SK-N-SH treated with all-trans-retinoic acid at 6 μM for 48 hours (cell line): ENCODE measurements around the gene COL6A1.
A peak's percentile ranks its signal among the peaks of the same experiment; 100 is the strongest.

Experiments
- ATAC-seq: fragments of 200-7000 bp; cut with Tn5 transposase; 3 replicates; pipeline ENCODE4 v1.9.1; 2020; ENCODE audit warnings: mild to moderate bottlenecking, moderate library complexity
- ARNTL ChIP-seq: fragments of 450-650 bp; formaldehyde crosslinking; IDR thresholded peaks from 2 replicates; pipeline ENCODE4 v1.5.0; 2020; ENCODE audit warnings: low read depth, mild to moderate bottlenecking, moderate library complexity, borderline replicate concordance
- BACH2 ChIP-seq: fragments of 250-450 bp; sonication (Bioruptor Pico); IDR thresholded peaks from 2 replicates; pipeline ENCODE4 v1.9.0; 2021; ENCODE audit warnings: mild to moderate bottlenecking, borderline replicate concordance
- ESRRG ChIP-seq: fragments of 250-450 bp; sonication (Bioruptor Pico); IDR thresholded peaks from 2 replicates; pipeline ENCODE4 v1.6.1; 2021; ENCODE audit warnings: mild to moderate bottlenecking
- GLIS3 ChIP-seq: fragments of 250-450 bp; sonication (Bioruptor Pico); IDR thresholded peaks from 2 replicates; pipeline ENCODE4 v1.5.0; 2020; ENCODE audit warnings: mild to moderate bottlenecking, moderate library complexity
- OSR1 ChIP-seq: fragments of 250-450 bp; sonication (Bioruptor Pico); IDR thresholded peaks from 2 replicates; pipeline ENCODE4 v1.8.0; 2022; ENCODE audit warnings: moderate library complexity, mild to moderate bottlenecking, inconsistent platforms
- PPARA ChIP-seq: fragments of 250-450 bp; sonication (Bioruptor Pico); IDR thresholded peaks from 2 replicates; pipeline ENCODE4 v1.5.0; 2020; ENCODE audit warnings: mild to moderate bottlenecking, borderline replicate concordance
- RARB ChIP-seq: fragments of 250-450 bp; sonication (Bioruptor Pico); IDR thresholded peaks from 2 replicates; pipeline ENCODE4 v1.8.0; 2021; ENCODE audit warnings: mild to moderate bottlenecking, moderate library complexity
- SNAI2 ChIP-seq: fragments of 250-450 bp; sonication (Bioruptor Pico); IDR thresholded peaks from 2 replicates; pipeline ENCODE4 v1.5.0; 2020; ENCODE audit warnings: mild to moderate bottlenecking, moderate library complexity
- TCF4 ChIP-seq: fragments of 250-450 bp; sonication (Bioruptor Pico); IDR thresholded peaks from 2 replicates; pipeline ENCODE4 v1.8.0; 2021; ENCODE audit warnings: mild to moderate bottlenecking, moderate library complexity, borderline replicate concordance
- ZC3H10 ChIP-seq: fragments of 250-450 bp; sonication (Bioruptor Pico); IDR thresholded peaks from 2 replicates; pipeline ENCODE4 v1.5.1; 2021; ENCODE audit warnings: mild to moderate bottlenecking, moderate library complexity
- ZFP3 ChIP-seq: fragments of 250-450 bp; sonication (Bioruptor Pico); IDR thresholded peaks from 2 replicates; pipeline ENCODE4 v1.5.0; 2020; ENCODE audit warnings: mild to moderate bottlenecking, moderate library complexity
- ZFP30 ChIP-seq: fragments of 450-650 bp; formaldehyde crosslinking; IDR thresholded peaks from 2 replicates; pipeline ENCODE4 v1.5.0; 2022; ENCODE audit warnings: mild to moderate bottlenecking, moderate library complexity
- ZNF70 ChIP-seq: fragments of 450-650 bp; formaldehyde crosslinking; IDR thresholded peaks from 2 replicates; pipeline ENCODE4 v1.5.0; 2020; ENCODE audit warnings: mild to moderate bottlenecking, moderate library complexity
- ZNF8 ChIP-seq: fragments of 450-650 bp; formaldehyde crosslinking; IDR thresholded peaks from 2 replicates; pipeline ENCODE4 v1.5.0; 2020; ENCODE audit warnings: mild to moderate bottlenecking, moderate library complexity
- TF ChIP-seq, protein P1 (sequence below): fragments of 250-450 bp; sonication (Bioruptor Pico); IDR thresholded peaks from 2 replicates; pipeline ENCODE4 v1.5.1; 2021; ENCODE audit warnings: mild to moderate bottlenecking, moderate library complexity
- TF ChIP-seq, protein P2 (sequence below): fragments of 250-450 bp; sonication (Bioruptor Pico); IDR thresholded peaks from 2 replicates; pipeline ENCODE4 v1.8.0; 2020; ENCODE audit warnings: mild to moderate bottlenecking, moderate library complexity, borderline replicate concordance
- TF ChIP-seq, protein P3 (sequence below): fragments of 250-450 bp; sonication (Bioruptor Pico); IDR thresholded peaks from 2 replicates; pipeline ENCODE4 v1.8.0; 2021; ENCODE audit warnings: low read depth, mild to moderate bottlenecking, moderate library complexity, borderline replicate concordance
- TF ChIP-seq, protein P4 (sequence below): fragments of 250-450 bp; sonication (Bioruptor Pico); IDR thresholded peaks from 2 replicates; pipeline ENCODE4 v1.5.0; 2020; ENCODE audit warnings: mild to moderate bottlenecking, moderate library complexity
- TF ChIP-seq, protein P5 (sequence below): fragments of 250-450 bp; sonication (Bioruptor Pico); IDR thresholded peaks from 2 replicates; pipeline ENCODE4 v1.5.1; 2020; ENCODE audit warnings: low read depth, mild to moderate bottlenecking, moderate library complexity

Gene COL6A1, protein sequence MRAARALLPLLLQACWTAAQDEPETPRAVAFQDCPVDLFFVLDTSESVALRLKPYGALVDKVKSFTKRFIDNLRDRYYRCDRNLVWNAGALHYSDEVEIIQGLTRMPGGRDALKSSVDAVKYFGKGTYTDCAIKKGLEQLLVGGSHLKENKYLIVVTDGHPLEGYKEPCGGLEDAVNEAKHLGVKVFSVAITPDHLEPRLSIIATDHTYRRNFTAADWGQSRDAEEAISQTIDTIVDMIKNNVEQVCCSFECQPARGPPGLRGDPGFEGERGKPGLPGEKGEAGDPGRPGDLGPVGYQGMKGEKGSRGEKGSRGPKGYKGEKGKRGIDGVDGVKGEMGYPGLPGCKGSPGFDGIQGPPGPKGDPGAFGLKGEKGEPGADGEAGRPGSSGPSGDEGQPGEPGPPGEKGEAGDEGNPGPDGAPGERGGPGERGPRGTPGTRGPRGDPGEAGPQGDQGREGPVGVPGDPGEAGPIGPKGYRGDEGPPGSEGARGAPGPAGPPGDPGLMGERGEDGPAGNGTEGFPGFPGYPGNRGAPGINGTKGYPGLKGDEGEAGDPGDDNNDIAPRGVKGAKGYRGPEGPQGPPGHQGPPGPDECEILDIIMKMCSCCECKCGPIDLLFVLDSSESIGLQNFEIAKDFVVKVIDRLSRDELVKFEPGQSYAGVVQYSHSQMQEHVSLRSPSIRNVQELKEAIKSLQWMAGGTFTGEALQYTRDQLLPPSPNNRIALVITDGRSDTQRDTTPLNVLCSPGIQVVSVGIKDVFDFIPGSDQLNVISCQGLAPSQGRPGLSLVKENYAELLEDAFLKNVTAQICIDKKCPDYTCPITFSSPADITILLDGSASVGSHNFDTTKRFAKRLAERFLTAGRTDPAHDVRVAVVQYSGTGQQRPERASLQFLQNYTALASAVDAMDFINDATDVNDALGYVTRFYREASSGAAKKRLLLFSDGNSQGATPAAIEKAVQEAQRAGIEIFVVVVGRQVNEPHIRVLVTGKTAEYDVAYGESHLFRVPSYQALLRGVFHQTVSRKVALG

DNA sequence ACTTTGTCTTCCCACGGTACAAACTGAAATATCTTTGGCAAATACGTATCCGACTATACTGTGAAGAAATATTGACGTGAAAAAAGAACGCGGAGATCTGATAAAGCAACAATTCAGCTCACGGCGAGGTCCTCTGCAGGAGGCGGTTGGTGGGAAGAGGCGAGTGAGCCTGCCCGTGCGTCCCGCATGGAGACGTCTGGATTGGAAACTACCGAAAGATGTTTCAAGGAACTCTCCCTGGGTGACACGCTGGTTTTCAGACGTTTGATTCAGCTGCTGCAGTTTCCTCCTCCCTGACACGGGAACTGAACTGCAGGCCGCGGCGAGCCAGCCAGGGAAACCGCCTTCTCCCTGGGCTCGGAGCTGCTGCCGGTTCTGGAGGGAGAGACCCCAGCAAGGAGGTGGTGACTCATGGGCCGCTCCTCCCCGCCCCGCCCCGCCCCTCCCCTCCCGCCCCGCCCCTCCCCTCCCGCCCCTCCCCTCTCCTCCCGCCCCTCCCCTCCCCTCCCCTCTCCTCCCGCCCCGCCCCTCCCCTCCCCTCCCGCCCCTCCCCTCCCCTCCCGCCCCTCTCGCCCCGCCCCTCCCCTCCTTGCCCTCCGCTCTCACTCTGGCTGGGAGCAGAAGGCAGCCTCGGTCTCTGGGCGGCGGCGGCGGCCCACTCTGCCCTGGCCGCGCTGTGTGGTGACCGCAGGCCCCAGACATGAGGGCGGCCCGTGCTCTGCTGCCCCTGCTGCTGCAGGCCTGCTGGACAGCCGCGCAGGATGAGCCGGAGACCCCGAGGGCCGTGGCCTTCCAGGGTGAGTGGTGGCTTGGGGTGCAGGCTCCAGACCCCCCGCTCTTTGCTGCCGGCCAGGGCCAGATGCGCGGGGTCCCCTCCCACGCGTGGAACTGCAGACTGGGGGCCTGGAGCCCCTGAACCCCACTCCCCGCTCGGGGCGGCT lies at the start of gene COL6A1:
COL6A1 (plus strand) TSS at position 620 of the 941 bp plus-strand sequence; CDS start at position 701, 81 bp downstream.
- peak; percentile 81 for ATAC-seq
- TF ChIP-seq ARNTL (CRISPR knock-in tag), result no peak
- TF ChIP-seq ZNF70, result peak; percentile 66; the same call in 1 of the 2 replicates

GRCh38 chr21:45932922-45933502 lies 48.6 kb upstream of the COL6A1 start:
- no peak for TF ChIP-seq RARB
- TF ChIP-seq, protein P1, sequence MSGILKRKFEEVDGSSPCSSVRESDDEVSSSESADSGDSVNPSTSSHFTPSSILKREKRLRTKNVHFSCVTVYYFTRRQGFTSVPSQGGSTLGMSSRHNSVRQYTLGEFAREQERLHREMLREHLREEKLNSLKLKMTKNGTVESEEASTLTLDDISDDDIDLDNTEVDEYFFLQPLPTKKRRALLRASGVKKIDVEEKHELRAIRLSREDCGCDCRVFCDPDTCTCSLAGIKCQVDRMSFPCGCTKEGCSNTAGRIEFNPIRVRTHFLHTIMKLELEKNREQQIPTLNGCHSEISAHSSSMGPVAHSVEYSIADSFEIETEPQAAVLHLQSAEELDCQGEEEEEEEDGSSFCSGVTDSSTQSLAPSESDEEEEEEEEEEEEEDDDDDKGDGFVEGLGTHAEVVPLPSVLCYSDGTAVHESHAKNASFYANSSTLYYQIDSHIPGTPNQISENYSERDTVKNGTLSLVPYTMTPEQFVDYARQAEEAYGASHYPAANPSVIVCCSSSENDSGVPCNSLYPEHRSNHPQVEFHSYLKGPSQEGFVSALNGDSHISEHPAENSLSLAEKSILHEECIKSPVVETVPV (CRISPR knock-in tag), result no peak
- TF ChIP-seq ZFP30, result no peak
- no peak for TF ChIP-seq ZC3H10
- no peak for TF ChIP-seq SNAI2 (CRISPR knock-in tag)
- no peak for TF ChIP-seq BACH2 (CRISPR knock-in tag)
- TF ChIP-seq, all 23 proteins: peak for 0
- ATAC-seq, result no peak

DNA sequence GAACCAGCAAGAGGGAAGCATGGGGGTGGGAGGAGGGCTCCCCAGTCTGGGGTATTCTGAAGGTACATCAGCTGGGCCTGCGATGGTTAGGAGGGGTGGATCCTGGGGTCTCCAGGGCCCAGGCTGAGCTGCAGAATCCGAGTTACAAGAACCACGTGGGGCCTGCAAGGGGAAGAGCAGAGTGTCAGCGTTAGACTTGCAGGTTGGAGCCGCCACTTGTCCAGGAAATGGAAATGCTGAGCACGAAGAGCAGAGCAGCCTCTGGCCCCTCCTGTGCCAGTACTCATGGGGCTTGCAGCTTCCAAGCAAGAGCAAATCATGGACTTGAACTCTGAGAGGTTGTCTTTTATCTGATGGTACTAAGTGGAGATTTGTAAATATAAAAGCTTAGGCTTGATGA lies 47.5 kb upstream of the COL6A1 start:
- no peak for ATAC-seq
- TF ChIP-seq, protein P2, sequence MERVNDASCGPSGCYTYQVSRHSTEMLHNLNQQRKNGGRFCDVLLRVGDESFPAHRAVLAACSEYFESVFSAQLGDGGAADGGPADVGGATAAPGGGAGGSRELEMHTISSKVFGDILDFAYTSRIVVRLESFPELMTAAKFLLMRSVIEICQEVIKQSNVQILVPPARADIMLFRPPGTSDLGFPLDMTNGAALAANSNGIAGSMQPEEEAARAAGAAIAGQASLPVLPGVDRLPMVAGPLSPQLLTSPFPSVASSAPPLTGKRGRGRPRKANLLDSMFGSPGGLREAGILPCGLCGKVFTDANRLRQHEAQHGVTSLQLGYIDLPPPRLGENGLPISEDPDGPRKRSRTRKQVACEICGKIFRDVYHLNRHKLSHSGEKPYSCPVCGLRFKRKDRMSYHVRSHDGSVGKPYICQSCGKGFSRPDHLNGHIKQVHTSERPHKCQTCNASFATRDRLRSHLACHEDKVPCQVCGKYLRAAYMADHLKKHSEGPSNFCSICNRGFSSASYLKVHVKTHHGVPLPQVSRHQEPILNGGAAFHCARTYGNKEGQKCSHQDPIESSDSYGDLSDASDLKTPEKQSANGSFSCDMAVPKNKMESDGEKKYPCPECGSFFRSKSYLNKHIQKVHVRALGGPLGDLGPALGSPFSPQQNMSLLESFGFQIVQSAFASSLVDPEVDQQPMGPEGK (CRISPR knock-in tag), result no peak
- no peak for TF ChIP-seq ZC3H10
- TF ChIP-seq ZNF8 (CRISPR knock-in tag), result no peak
- TF ChIP-seq, protein P3, sequence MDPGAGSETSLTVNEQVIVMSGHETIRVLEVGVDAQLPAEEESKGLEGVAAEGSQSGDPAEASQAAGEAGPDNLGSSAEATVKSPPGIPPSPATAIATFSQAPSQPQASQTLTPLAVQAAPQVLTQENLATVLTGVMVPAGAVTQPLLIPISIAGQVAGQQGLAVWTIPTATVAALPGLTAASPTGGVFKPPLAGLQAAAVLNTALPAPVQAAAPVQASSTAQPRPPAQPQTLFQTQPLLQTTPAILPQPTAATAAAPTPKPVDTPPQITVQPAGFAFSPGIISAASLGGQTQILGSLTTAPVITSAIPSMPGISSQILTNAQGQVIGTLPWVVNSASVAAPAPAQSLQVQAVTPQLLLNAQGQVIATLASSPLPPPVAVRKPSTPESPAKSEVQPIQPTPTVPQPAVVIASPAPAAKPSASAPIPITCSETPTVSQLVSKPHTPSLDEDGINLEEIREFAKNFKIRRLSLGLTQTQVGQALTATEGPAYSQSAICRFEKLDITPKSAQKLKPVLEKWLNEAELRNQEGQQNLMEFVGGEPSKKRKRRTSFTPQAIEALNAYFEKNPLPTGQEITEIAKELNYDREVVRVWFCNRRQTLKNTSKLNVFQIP (CRISPR knock-in tag), result no peak
- TF ChIP-seq, protein P1 (CRISPR knock-in tag), result no peak
- TF ChIP-seq PPARA (CRISPR knock-in tag), result no peak
- TF ChIP-seq, protein P4, sequence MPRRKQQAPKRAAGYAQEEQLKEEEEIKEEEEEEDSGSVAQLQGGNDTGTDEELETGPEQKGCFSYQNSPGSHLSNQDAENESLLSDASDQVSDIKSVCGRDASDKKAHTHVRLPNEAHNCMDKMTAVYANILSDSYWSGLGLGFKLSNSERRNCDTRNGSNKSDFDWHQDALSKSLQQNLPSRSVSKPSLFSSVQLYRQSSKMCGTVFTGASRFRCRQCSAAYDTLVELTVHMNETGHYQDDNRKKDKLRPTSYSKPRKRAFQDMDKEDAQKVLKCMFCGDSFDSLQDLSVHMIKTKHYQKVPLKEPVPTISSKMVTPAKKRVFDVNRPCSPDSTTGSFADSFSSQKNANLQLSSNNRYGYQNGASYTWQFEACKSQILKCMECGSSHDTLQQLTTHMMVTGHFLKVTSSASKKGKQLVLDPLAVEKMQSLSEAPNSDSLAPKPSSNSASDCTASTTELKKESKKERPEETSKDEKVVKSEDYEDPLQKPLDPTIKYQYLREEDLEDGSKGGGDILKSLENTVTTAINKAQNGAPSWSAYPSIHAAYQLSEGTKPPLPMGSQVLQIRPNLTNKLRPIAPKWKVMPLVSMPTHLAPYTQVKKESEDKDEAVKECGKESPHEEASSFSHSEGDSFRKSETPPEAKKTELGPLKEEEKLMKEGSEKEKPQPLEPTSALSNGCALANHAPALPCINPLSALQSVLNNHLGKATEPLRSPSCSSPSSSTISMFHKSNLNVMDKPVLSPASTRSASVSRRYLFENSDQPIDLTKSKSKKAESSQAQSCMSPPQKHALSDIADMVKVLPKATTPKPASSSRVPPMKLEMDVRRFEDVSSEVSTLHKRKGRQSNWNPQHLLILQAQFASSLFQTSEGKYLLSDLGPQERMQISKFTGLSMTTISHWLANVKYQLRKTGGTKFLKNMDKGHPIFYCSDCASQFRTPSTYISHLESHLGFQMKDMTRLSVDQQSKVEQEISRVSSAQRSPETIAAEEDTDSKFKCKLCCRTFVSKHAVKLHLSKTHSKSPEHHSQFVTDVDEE (CRISPR knock-in tag), result no peak
- no peak for TF ChIP-seq GLIS3
- TF ChIP-seq, protein P5, sequence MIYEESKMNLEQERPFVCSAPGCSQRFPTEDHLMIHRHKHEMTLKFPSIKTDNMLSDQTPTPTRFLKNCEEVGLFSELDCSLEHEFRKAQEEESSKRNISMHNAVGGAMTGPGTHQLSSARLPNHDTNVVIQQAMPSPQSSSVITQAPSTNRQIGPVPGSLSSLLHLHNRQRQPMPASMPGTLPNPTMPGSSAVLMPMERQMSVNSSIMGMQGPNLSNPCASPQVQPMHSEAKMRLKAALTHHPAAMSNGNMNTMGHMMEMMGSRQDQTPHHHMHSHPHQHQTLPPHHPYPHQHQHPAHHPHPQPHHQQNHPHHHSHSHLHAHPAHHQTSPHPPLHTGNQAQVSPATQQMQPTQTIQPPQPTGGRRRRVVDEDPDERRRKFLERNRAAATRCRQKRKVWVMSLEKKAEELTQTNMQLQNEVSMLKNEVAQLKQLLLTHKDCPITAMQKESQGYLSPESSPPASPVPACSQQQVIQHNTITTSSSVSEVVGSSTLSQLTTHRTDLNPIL (CRISPR knock-in tag), result no peak
- no peak for TF ChIP-seq ZFP3 (CRISPR knock-in tag)
- no peak for TF ChIP-seq OSR1 (CRISPR knock-in tag)
- no peak for TF ChIP-seq ESRRG (CRISPR knock-in tag)
- no peak for TF ChIP-seq TCF4 (CRISPR knock-in tag)
